Ascending aorta (tissue), 2 donors: Measurements from ENCODE around the gene RFTN1. TPM values are rescaled to one million over a fixed set of nuclear protein-coding genes. Genes with fewer than 3 reads are reported as not detected.

Source experiments
- DNase-seq, 2 donors: peaks; one replicate each; pipeline ENCODE4 v3.0.0-alpha.2; 2019; ENCODE audit warnings: low spot score in 2 of 2
- H3K27ac ChIP-seq, 2 donors: fragments of 200-600 bp; sonication (generic); one replicate each; pipeline ENCODE4 v1.5.1; 2016 to 2017; ENCODE audit warnings: mild to moderate bottlenecking in 1 of 2
- H3K27me3 ChIP-seq: fragments of 200-600 bp; sonication (generic); one replicate; pipeline ENCODE4 v1.5.1; 2017
- H3K36me3 ChIP-seq, 2 donors: fragments of 200-600 bp; sonication (generic); one replicate each; pipeline ENCODE4 v1.5.1; 2016
- H3K4me1 ChIP-seq, 2 donors: fragments of 200-600 bp; sonication (generic); one replicate each; pipeline ENCODE4 v1.5.1; 2016 to 2017; ENCODE audit warnings: mild to moderate bottlenecking in 1 of 2
- H3K4me3 ChIP-seq, 2 donors: fragments of 200-600 bp; sonication (generic); one replicate each; pipeline ENCODE4 v1.5.1; 2016 to 2017; ENCODE audit warnings: mild to moderate bottlenecking in 1 of 2
- H3K9me3 ChIP-seq, 2 donors: fragments of 200-600 bp; sonication (generic); one replicate each; pipeline ENCODE4 v1.5.1; 2016
- intact Hi-C: fragments of 100-400 bp; cut with DNase I; formaldehyde crosslinking; loops from one replicate; pipeline ENCODE4 v1.15.1; 2023
- total RNA-seq: library from RNA; depleted of rRNA; stranded (reverse); fragments of >200 nt; gene quantifications from one replicate; pipeline ENCODE4 v1.1.0, GENCODE V29; 2016
- TF ChIP-seq, protein P1 (sequence below), 3 experiments: fragments of 200-600 bp in 2 of 3; fragments of 450-650 bp in 1 of 3; sonication (generic) in 2 of 3; IDR thresholded peaks; one replicate each; pipeline ENCODE4 v1.5.1; 2016 to 2019; ENCODE audit warnings: antibody characterized with exemption in 3 of 3, mild to moderate bottlenecking in 1 of 3, moderate library complexity in 1 of 3

Gene RFTN1
- total RNA-seq, 1 donor from 2014 or later: 72.6 TPM

GRCh38 chr3:16512435-16513140, 911 bp downstream of the RFTN1 start:
- DNase-seq: peak in 1 of 2 donors; percentile 75
- Histone ChIP-seq H3K4me3 (peak overlapping the region; percentile 81 to 95), H3K27me3 (no peaks in the 10 kb centered on the region), H3K4me1 (peaks cover 0 to 37% of the 10 kb centered on the region in 2 donors), H3K27ac (peak overlapping the region; percentile 85 to 87), H3K36me3 (no peaks in the 10 kb centered on the region), H3K9me3 (no peaks in the 10 kb centered on the region)
- TF ChIP-seq, protein P1, sequence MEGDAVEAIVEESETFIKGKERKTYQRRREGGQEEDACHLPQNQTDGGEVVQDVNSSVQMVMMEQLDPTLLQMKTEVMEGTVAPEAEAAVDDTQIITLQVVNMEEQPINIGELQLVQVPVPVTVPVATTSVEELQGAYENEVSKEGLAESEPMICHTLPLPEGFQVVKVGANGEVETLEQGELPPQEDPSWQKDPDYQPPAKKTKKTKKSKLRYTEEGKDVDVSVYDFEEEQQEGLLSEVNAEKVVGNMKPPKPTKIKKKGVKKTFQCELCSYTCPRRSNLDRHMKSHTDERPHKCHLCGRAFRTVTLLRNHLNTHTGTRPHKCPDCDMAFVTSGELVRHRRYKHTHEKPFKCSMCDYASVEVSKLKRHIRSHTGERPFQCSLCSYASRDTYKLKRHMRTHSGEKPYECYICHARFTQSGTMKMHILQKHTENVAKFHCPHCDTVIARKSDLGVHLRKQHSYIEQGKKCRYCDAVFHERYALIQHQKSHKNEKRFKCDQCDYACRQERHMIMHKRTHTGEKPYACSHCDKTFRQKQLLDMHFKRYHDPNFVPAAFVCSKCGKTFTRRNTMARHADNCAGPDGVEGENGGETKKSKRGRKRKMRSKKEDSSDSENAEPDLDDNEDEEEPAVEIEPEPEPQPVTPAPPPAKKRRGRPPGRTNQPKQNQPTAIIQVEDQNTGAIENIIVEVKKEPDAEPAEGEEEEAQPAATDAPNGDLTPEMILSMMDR (IDR thresholded peaks at IDR 0.05): no peak
- intact Hi-C loops: loop anchor here (2.0 to 5.0 kb wide), 3 partner anchors 45 to 140 kb away; no protein-coding TSS in a partner anchor

- no peaks in the 10 kb centered on the region for H3K36me3 ChIP-seq
- no peaks in the 10 kb centered on the region for H3K9me3 ChIP-seq
- peak overlapping the region; percentile 85 to 87 for H3K27ac ChIP-seq
- H3K27me3 ChIP-seq: no peaks in the 10 kb centered on the region
- intact Hi-C loops: loop anchor here (2.0 to 5.0 kb wide), 3 partner anchors 45 to 139 kb away; no protein-coding TSS in a partner anchor
- TF ChIP-seq, protein P1 (IDR thresholded peaks at IDR 0.05): no peak
- H3K4me3 ChIP-seq: peak overlapping the region; percentile 81 to 95
- peaks cover 0 to 35% of the 10 kb centered on the region in 2 donors for H3K4me1 ChIP-seq
- DNase-seq: peak; percentile 57 to 91
These were observed 1.6 kb downstream of the RFTN1 start for GRCh38 chr3:16511681-16512434.

DNA sequence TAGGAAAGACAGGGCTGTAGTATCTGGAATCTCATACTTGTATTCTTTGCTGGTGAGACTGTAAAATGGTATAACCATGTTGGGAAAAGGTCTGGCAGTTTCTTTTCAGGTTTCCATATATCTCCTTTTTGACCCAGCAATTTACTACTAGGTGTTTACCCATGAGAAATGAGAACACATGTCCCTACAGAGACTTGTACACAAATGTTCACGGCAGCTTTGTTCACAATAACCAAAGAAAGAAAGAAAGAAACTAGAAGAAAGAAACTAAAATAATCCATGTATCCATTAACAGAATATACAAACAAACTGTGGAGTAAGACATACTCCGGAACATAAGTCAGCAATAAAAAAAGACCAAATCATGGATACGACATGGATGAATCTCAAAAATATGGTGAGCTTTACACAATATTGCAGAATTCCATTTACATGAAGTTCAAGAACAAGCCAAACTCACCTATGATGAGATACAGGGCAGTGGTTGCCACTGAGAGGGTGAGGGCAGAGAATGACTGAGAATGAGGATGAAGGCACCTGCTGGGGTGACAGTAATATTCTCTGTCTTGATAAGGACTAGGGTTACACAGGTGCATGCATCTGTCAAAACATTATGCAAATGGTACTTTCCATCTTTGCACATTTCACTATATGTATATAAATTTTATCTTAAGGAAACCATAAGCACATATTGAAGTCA, 2.7 kb downstream of the RFTN1 start:
- intact Hi-C loops: loop anchor here (5.0 kb wide), 2 partner anchors 43 to 63 kb away; no protein-coding TSS in a partner anchor
- Histone ChIP-seq H3K4me1 (peaks cover 0 to 32% of the 10 kb centered on the region in 2 donors), H3K36me3 (no peaks in the 10 kb centered on the region), H3K27me3 (no peaks in the 10 kb centered on the region), H3K9me3 (no peaks in the 10 kb centered on the region), H3K27ac (peak overlapping the region; percentile 85 to 87), H3K4me3 (peak overlapping the region in 1 of 2 donors; percentile 95)
- no peak for DNase-seq
- TF ChIP-seq, protein P1 (IDR thresholded peaks at IDR 0.05): no peak

DNA sequence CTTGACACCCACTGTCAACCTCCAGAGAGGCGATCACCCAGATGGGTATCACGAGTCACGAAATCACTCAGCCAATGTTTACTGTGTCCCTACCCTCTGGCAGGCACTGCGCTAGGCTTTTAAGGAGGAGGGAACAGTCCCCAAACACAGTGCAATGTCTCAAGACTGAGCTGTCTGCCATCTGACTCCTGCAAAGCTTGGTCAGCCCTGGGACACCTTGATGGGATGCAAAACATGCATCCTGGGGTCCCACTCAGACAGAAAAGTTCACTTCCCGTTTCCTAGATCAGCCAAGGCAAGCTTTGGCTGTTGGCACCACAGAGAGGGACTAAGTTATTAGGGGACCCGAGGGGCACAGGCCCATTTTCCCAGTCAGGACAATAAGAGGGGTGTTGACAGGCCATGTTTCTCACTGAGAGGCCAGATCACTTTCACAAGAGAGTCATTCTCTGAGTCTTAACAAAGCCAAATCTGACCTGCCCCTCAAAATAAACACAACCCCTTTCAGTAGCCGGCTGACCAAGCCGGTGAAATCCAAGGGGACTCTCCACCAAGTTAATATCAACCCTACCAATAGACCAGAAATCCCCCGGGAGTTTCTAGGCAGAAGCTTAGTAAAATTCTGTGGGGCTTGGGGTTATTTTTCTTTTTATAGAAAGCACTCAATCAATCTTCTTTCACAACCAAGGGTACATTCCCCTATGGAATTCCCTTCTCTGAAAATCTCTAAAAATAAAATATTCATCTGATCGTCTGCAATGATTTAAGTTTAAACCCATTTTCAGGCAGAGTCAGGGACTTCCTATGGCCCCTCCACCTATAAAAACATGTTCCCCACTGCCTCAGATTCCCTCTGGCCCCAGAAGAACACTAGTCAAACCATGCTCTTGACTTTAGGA, 3.5 kb downstream of the RFTN1 start:
- Histone ChIP-seq H3K4me3 (peak overlapping the region in 1 of 2 donors; percentile 11), H3K9me3 (no peaks in the 10 kb centered on the region), H3K36me3 (no peaks in the 10 kb centered on the region), H3K27me3 (no peaks in the 10 kb centered on the region), H3K4me1 (peaks cover 0 to 36% of the 10 kb centered on the region in 2 donors), H3K27ac (peak overlapping the region; percentile 16 to 87)
- TF ChIP-seq, protein P1 (IDR thresholded peaks at IDR 0.05): no peak
- no peak for DNase-seq
- intact Hi-C loops: loop anchor here (5.0 kb wide), 2 partner anchors 43 to 63 kb away; no protein-coding TSS in a partner anchor
